Right ventricle myocardium inferior (tissue), 1 donor: ENCODE results near the gene RERG. TPM values are rescaled to one million over a fixed set of nuclear protein-coding genes. Genes with fewer than 3 reads are reported as not detected.
A peak's percentile ranks its signal among the peaks of the same experiment; 100 is the strongest.

Source experiments
- ATAC-seq: fragments of 200-7000 bp; cut with Tn5 transposase; one replicate; pipeline ENCODE4 v1.9.1; 2020; ENCODE audit warnings: mild to moderate bottlenecking, moderate library complexity
- DNase-seq: peaks from one replicate; pipeline ENCODE4 v3.0.0; 2021; ENCODE audit errors: missing footprints
- intact Hi-C: fragments of 100-400 bp; cut with DNase I; formaldehyde crosslinking; loops from one replicate; pipeline ENCODE4 v1.11.0; 2022
- total RNA-seq: library from RNA; stranded (reverse); fragmentation: NEBNext Ultra II Directional; extraction: Animal tissue kit (Norgen Biotek cat#: 25700); gene quantifications from one replicate; pipeline ENCODE4 v1.2.1, GENCODE V29; 2021
- donor health status: DM: no; HTN: yes; CAD: no; lungs with severe emphysema.

Gene RERG
- total RNA-seq, 1 donor from 2014 or later, result 4.0 TPM

DNA sequence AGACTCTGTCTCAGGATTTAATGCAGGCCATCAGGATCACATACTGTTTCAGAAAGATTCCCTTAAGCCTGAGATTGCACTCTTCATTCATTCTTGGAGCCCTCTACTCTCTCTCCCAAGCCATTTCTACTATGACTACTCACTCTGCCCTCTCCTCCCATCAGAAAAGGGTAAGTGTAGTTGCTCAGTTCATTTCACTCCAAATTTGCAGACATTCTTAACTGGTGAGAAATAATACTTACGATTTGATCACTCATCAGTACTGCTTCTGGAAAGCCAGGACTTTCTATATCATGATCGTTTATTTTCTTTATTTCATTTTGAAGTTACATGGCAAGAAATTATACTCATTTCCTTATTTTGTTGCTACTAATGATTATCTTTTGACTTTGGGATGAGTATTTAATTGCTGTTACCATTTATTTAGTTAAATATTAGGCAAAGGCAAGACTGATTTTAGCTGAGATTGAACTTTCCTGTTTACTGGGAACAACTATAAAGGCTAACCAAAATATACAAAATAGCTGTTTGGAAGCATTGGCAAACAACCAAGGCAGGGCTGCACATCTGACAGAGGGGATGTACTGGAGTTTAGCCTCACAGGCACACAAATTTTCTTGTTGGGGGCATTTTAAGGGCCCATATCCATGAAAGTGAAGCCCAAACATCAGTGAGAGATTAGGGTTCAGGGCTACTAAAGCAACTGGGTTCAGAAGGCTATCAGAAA is 4.1 kb upstream of the RERG start:
- no peak for DNase-seq
- no peak for ATAC-seq
- intact Hi-C loops, result no loop called here

DNA sequence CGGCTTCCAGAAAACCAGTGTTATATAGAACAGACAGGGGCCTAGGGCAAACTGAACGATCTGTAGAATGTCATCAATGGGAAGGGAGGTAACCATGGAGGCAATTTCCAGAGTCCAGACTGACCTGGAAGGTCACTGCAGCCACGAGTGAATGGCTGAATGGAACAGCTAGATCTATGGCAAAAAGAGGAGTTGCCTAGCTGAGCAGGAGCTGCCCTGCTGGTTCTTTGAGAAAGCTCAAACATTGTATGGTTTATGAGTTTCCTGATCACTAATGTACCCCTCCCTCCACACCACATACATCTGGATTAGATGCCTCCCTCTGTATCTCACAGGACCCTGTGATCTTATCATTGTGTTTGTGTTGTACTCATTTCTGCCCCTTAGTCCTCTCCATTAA is 1.0 kb upstream of the RERG start:
- intact Hi-C loops, result loop anchor here (5.0 kb wide), 4 partner anchors 45 to 410 kb away; partner anchors contain the start of genes ART4 and SMCO3
- DNase-seq (no peak), ATAC-seq (no peak)

- DNase-seq (no peak), ATAC-seq (no peak)
- intact Hi-C loops, result loop anchor here (2.0 to 5.0 kb wide), 5 partner anchors 47 to 408 kb away; partner anchors contain the start of genes ART4 and SMCO3
Measured at GRCh38 chr12:15220451-15220850, 766 bp downstream of the RERG start.

GRCh38 chr12:15218794-15219193 is 2.4 kb downstream of the RERG start:
- intact Hi-C loops, result no loop called here
- ATAC-seq, result no peak

DNA sequence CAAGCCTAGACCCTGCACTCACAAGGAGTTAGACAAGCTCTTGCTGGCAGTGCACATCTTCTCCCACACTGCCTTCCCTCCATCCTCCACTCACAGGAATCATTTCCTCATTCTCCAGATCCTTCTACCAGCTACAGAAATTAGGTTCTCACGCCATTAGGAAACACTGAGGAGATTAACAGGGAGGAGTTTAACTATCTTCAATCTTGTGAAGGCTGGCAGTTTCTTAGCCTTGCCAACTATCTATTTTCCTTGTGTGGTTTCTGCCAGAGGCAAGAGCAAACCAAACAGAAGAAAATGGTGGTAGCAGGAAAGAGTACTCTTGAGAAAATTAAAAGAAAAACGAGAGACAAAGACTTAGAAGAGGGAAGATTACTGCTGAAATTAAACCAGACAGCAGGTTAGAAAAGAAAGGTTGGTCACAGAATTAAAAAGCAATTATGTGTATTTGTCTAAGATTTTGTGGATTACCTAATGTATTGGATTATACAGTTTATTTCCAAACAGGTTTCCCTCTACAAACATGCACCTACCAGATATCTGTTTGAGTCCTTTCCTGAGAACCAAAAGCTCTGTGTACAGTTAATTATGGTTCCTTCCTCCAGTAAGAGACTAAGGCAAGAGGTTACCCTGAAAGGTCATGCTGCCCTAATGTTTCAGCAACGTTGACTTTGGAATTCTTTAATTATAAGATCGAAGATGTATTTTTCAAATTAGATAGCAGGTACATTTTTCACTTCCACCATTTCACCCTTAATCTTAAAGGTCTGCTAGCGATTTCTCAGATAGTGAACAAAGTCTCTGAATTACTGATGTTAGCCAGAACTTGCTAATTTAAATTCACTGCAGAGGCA is 5.0 kb downstream of the RERG start:
- intact Hi-C loops, result no loop called here
- no peak for DNase-seq
- ATAC-seq, result no peak

More at GRCh38 chr12:15218794-15219193, 2.4 kb downstream of the RERG start:
- DNase-seq, result no peak

DNA sequence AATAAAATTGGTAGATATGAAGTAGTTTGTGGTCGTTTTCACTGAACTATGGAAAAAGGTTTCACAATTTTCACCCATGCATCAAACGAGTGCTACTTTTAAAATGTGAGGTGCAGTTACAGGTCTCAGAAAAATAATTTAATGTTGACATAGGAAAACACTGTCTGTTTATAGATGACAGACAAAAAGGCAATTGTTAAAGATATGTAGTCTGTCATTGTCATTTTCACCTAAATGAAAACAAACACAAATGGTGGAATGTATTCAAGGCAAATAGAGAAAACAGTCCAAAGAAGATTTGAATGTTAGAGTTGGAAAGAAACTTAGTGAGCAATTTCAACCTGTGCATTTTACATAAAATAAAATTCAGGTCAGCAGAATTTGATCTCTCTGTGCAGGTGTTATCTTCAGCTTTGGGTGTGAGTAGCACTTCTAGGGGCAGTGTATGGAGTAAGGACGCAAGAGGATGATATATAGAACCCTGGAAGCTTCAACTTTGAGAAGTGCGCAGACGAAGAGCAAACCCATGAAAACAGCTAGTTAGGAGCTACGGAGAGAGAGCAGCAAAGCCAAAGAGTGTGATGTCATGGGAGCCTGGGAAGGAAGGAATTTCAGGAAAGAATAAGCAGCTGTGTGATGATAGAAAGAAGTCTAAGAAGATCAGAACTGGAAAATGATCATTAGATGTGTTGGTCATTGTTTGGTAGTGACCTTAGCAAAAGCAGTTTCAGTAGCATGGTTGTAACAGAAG is 6.2 kb downstream of the RERG start:
- DNase-seq, result no peak
- ATAC-seq, result peak; percentile 70
- intact Hi-C loops, result no loop called here

GRCh38 chr12:15212930-15213329 is 8.3 kb downstream of the RERG start:
- no peak for ATAC-seq
- intact Hi-C loops, result no loop called here
- no peak for DNase-seq

DNA sequence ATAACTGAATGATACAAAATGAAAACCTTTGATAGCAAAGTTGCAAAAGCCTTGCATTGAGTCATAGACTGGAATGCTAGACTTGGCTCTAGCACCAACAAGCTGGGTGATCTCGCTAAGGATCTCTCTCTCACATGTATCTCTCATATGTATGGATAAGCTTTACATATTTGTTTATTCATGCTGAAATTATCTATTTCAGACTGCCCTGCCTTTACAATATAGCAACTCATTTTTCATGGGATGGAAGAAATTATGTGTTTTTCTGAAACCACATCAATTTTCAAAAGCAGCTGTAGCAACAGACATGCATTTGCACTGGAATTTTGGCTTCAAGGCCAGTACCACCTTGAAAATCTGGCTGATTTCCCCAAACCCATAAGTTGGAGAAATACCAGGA is 11.4 kb downstream of the RERG start:
- intact Hi-C loops, result no loop called here
- ATAC-seq, result peak; percentile 43

DNA sequence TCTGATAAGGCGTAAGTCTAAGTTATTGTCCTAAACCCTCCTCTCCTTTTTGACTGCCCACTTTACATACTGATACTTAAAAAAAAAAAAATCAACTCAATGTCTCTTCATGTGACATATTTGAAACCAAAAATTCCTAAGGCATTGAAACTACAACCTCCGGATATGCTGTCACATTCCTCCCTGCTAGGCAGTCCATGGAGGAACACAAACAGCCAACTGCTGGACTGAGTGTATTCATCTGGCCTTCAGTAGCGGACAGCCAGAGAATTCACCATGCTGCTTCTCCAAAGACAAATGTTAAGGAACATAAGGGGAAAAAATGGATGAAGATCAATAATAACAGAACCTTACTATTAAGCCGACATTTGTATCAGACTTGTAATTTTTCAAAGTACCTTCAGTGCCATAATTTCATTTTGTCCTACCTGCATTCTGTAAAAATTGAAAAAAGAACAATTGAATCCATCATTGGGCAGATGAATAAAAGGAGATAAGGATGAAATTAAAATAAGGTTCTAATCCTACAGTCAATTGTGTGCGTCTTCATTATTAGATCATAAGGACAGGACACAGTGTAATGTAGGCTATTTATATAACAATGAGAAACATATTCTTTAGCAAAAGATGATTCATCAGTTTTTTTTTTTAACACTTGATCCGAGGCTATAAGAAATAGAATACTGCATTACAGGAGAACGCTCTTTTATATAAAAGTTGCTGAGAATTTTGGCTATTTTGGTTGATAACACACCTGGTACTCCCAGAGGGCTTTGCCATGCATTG is 12.2 kb downstream of the RERG start:
- DNase-seq, result no peak
- intact Hi-C loops, result no loop called here
- ATAC-seq, result peak; percentile 64

More for the DNA sequence above, 11.4 kb downstream of the RERG start:
- DNase-seq, result no peak

- DNase-seq (no peak), ATAC-seq (peak; percentile 23)
- intact Hi-C loops, result no loop called here
Measured at GRCh38 chr12:15208140-15208539, 13.1 kb downstream of the RERG start.

DNA sequence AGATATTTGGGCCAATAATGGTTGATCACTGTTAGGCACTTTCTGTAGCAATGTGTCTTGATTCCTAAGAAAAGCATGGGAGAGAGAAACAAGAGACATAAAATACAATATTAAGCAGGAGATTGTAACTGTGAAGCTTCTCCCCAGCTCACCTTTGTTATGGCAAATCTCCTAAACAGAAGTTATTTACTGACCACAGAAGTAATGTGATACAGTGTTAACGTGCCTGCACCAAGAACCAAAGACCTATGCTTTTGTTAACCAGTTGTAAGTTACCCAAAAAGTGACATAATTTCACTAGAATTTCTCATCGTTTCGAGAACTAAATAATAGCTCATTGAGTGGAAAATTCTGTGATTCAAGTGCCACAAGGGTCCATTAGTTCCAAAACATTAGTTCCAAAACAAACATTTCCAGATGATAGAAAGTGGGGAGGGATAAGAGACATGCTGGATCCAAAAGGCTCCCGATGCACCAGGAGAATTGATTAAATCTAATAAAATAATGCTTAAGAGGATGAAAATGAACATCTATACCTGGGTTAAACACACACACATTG is 14.3 kb downstream of the RERG start:
- intact Hi-C loops, result no loop called here
- ATAC-seq (peak; percentile 66), DNase-seq (no peak)

- DNase-seq (no peak), ATAC-seq (no peak)
- intact Hi-C loops, result no loop called here
Measured at GRCh38 chr12:15206338-15206737, 14.9 kb downstream of the RERG start.

DNA sequence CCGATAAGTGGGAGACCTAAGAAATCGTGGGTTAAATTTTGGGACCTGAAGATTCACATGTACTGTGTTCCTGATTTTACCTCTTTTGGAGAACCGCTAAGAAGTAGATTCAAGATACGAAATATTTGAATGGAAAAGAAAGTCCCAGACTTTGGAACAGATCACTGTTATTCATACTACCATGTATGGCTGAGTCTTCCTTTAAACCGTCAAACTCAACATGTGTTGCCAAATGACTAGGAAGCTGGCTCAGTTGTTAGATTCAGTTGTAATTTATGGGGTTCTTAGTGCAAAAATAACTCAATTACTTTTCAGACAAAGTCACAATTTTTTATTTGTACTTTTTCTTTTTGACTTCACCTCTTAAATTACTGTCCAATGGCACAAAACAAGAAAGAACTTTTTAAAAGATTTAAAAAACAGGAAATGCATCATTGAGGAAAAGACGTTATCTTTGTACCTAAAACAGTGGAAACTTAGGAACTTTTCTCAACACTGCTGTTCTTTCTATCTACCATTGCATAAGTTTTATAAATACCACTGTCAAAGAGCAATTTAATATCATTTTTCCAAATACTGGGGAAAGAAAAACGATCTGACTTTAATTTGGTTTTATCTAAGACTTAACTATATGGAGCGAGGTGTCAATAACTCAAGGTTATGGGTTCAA is 15.7 kb downstream of the RERG start:
- peak; percentile 24 for ATAC-seq
- no peak for DNase-seq
- intact Hi-C loops, result no loop called here

DNA sequence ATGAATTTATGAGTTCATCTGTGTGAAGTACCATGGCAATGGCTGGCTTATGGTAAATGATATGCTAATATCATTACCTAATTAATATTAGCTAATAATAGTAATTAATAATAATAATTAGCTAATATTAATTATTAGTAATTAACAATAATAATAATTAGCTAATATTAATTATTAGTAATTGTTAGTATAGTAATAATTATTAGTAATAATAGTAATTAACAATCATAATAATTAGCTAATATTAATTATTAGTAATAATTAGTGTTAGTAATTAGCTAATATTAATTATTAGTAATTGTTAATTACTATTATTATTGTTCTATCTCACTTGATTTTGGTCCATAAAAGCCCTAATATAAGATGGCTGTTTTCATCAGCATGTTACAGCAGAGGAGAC is 19.8 kb downstream of the RERG start:
- DNase-seq, result no peak
- no peak for ATAC-seq
- intact Hi-C loops, result no loop called here

DNA sequence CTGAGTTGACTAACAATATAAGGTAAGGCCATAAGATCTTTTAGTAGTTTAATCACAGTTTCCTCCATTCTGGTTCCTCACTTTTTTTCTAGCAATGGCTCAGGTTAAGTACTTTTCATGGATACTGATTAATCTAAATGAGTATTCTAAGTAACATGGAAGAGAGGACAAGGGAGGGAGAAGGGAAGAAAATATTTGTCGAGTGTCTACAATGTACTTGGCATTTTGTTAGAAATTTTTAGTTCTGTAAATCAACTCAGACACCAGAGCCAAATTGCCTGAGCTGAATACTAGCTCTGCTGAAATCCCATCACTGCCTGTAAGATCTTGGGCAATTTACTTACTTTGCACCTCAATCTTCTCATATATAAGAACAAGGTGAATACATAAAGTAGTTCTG is 20.2 kb downstream of the RERG start:
- intact Hi-C loops, result no loop called here
- DNase-seq, result no peak
- ATAC-seq, result no peak

- ATAC-seq, result no peak
- DNase-seq, result no peak
- intact Hi-C loops, result no loop called here
Measured at GRCh38 chr12:15200641-15201040, 20.6 kb downstream of the RERG start.

- intact Hi-C loops, result no loop called here
- DNase-seq, result no peak
- no peak for ATAC-seq
Measured at GRCh38 chr12:15199930-15200329, 21.3 kb downstream of the RERG start.
